Erythroblast (primary cell): Measurements from ENCODE around the gene PTPRN2.

Source experiments
- GATA1 ChIP-seq: IDR thresholded peaks from 2 replicates; pipeline ENCODE4 v1.6.1; 2011; ENCODE audit warnings: low read depth, mild to moderate bottlenecking, control low read depth, low read length, moderate library complexity
- POLR2A ChIP-seq: IDR thresholded peaks from 2 replicates; pipeline ENCODE4 v1.6.1; 2011; ENCODE audit warnings: mild to moderate bottlenecking, low read length

DNA sequence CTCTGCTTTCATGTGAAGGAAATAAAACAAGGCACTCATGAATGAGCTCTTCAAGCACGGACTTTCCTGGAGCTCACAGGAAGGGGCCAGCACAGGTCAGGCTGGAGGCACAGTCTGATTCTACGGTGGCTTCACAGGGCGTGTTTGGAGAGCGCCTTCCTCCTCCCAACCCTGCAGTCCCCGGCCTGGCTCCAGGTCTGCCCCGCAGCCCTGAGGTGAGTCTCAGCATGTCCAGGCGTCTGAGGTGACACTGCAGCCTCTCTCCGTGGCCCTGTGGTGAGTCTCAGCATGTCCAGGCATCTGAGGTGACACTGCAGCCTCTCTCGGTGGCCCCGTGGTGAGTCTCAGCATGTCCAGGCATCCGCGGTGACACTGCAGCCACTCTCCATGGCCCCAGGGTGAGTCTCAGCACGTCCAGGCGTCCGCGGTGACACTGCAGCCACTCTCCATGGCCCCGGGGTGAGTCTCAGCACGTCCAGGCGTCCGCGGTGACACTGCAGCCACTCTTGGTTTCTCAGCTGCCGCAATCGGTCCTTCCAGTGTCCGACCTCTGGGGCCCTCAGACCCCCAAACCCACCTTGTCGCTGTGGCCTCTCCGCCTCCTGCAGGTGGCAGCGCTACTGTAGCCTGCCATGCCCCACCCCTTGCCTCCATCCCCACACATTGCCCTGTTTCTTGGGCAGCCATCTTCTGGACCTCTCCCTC, 869.2 kb downstream of the PTPRN2 start:
- TF ChIP-seq POLR2A (no peak), GATA1 (no peak)
